Measurements from ENCODE around the gene C9orf50.

Gene C9orf50

GRCh38 chr9:129579294-129579693 is 41.6 kb downstream of the C9orf50 start:
- Histone ChIP-seq H3K27ac (no peak overlapping the region), H3K36me3 (peaks cover 4% of the 10 kb centered on the region; the same call in 1 of the 2 replicates), H3K27me3 (ENCODE audit: insufficient read depth, low read depth, severe bottlenecking) (no peaks in the 10 kb centered on the region), H3K9me3 (ENCODE audit: severe bottlenecking) (peaks cover 2% of the 10 kb centered on the region), H3K4me3 (ENCODE audit: low read depth, low read length) (no peak overlapping the region)
- DNase-seq, result no peak
- TF ChIP-seq CTCF (IDR thresholded peaks at IDR 0.05; ENCODE audit: low read depth, low read length), result no peak

- TF ChIP-seq CTCF (IDR thresholded peaks at IDR 0.05; ENCODE audit: low read depth, low read length), result no peak
- Histone ChIP-seq H3K9me3 (ENCODE audit: severe bottlenecking) (peaks cover 10% of the 10 kb centered on the region), H3K27ac (peak overlapping the region; percentile 32), H3K4me3 (ENCODE audit: low read depth, low read length) (no peak overlapping the region), H3K27me3 (ENCODE audit: insufficient read depth, low read depth, severe bottlenecking) (no peaks in the 10 kb centered on the region), H3K36me3 (peaks cover 4% of the 10 kb centered on the region; the same call in 1 of the 2 replicates)
- DNase-seq, result peak; percentile 51
These were observed 44.1 kb downstream of the C9orf50 start for GRCh38 chr9:129576546-129577543.

GRCh38 chr9:129575818-129576217 is 45.1 kb downstream of the C9orf50 start:
- TF ChIP-seq CTCF (IDR thresholded peaks at IDR 0.05; ENCODE audit: low read depth, low read length), result no peak
- Histone ChIP-seq H3K4me3 (ENCODE audit: low read depth, low read length) (peak overlapping the region; percentile 3; the same call in 1 of the 2 replicates), H3K36me3 (peaks cover 4% of the 10 kb centered on the region; the same call in 1 of the 2 replicates), H3K27me3 (ENCODE audit: insufficient read depth, low read depth, severe bottlenecking) (no peaks in the 10 kb centered on the region), H3K9me3 (ENCODE audit: severe bottlenecking) (peaks cover 10% of the 10 kb centered on the region), H3K27ac (peak overlapping the region; percentile 64)
- DNase-seq, result peak; percentile 52

- peak; percentile 63 for DNase-seq
- TF ChIP-seq CTCF (IDR thresholded peaks at IDR 0.05; ENCODE audit: low read depth, low read length), result no peak
- H3K36me3 ChIP-seq, result no peaks in the 10 kb centered on the region
- H3K4me3 ChIP-seq (ENCODE audit: low read depth, low read length), result peak overlapping the region; percentile 3; the same call in 1 of the 2 replicates
- no peaks in the 10 kb centered on the region for H3K27me3 ChIP-seq (ENCODE audit: insufficient read depth, low read depth, severe bottlenecking)
- peaks cover 10% of the 10 kb centered on the region for H3K9me3 ChIP-seq (ENCODE audit: severe bottlenecking)
- peak overlapping the region; percentile 64 for H3K27ac ChIP-seq
These were observed 45.9 kb downstream of the C9orf50 start for GRCh38 chr9:129574911-129575585.

- Histone ChIP-seq H3K9me3 (ENCODE audit: severe bottlenecking) (peaks cover 10% of the 10 kb centered on the region), H3K27ac (no peak overlapping the region), H3K4me3 (ENCODE audit: low read depth, low read length) (no peak overlapping the region), H3K27me3 (ENCODE audit: insufficient read depth, low read depth, severe bottlenecking) (no peaks in the 10 kb centered on the region), H3K36me3 (no peaks in the 10 kb centered on the region)
- no peak for TF ChIP-seq CTCF (IDR thresholded peaks at IDR 0.05; ENCODE audit: low read depth, low read length)
- DNase-seq, result no peak
These were observed 46.9 kb downstream of the C9orf50 start for GRCh38 chr9:129573977-129574376.

All from WERI-Rb-1 (cell line).